Uterus (tissue), 2 donors: ENCODE measurements around the gene OPCML.

ENCODE experiments used
- CTCF ChIP-seq, 4 experiments: fragments of 200-600 bp in 2 of 4; fragments of 450-650 bp in 2 of 4; sonication (generic) in 2 of 4; IDR thresholded peaks; one replicate each; pipeline ENCODE4 v1.5.1; 2016 to 2019; ENCODE audit warnings: antibody characterized with exemption in 4 of 4, mild to moderate bottlenecking in 2 of 4, moderate library complexity in 1 of 4
- POLR2A ChIP-seq, 2 donors: fragments of 450-650 bp; IDR thresholded peaks; one replicate each; pipeline ENCODE4 v1.6.1; 2016; ENCODE audit warnings: antibody characterized with exemption in 2 of 2, mild to moderate bottlenecking in 1 of 2, moderate library complexity in 1 of 2

- no peak for TF ChIP-seq CTCF (IDR thresholded peaks at IDR 0.05)
- TF ChIP-seq POLR2A (IDR thresholded peaks at IDR 0.05), result no peak
Measured at GRCh38 chr11:132838627-132839026, 693.7 kb downstream of the OPCML start.
